ENCODE measurements around the gene PLCH1.

Gene PLCH1

GRCh38 chr3:155604126-155604525 is 140.7 kb downstream of the PLCH1 start:
- FAIRE-seq, result peak; percentile 4

GRCh38 chr3:155603302-155603701 is 141.6 kb downstream of the PLCH1 start:
- no peak for FAIRE-seq

- no peak for FAIRE-seq
Measured at GRCh38 chr3:155602307-155602706, 142.6 kb downstream of the PLCH1 start.

GRCh38 chr3:155598671-155599070 is 146.2 kb downstream of the PLCH1 start:
- no peak for FAIRE-seq

GRCh38 chr3:155596615-155597014 is 148.3 kb downstream of the PLCH1 start:
- no peak for FAIRE-seq

- no peak for FAIRE-seq
Measured at GRCh38 chr3:155595371-155595770, 149.5 kb downstream of the PLCH1 start.

- FAIRE-seq, result no peak
Measured at GRCh38 chr3:155594526-155595187, 150.2 kb downstream of the PLCH1 start.

GRCh38 chr3:155587581-155587980 is 157.3 kb downstream of the PLCH1 start:
- no peak for FAIRE-seq

GRCh38 chr3:155585384-155585783 is 159.5 kb downstream of the PLCH1 start:
- no peak for FAIRE-seq

GRCh38 chr3:155581579-155581978 is 163.3 kb downstream of the PLCH1 start:
- FAIRE-seq, result no peak

GRCh38 chr3:155572085-155572484 is 172.8 kb downstream of the PLCH1 start:
- no peak for FAIRE-seq

- FAIRE-seq, result no peak
Measured at GRCh38 chr3:155568295-155568694, 176.6 kb downstream of the PLCH1 start.

- no peak for FAIRE-seq
Measured at GRCh38 chr3:155560594-155560993, 184.3 kb downstream of the PLCH1 start.

- FAIRE-seq, result no peak
Measured at GRCh38 chr3:155560135-155560534, 184.7 kb downstream of the PLCH1 start.

- FAIRE-seq, result no peak
Measured at GRCh38 chr3:155556531-155556930, 188.3 kb downstream of the PLCH1 start.

GRCh38 chr3:155555479-155556060 is 189.3 kb downstream of the PLCH1 start:
- no peak for FAIRE-seq

- no peak for FAIRE-seq
Measured at GRCh38 chr3:155554777-155555451, 190.0 kb downstream of the PLCH1 start.

GRCh38 chr3:155553780-155554179 is 191.1 kb downstream of the PLCH1 start:
- FAIRE-seq, result no peak

- no peak for FAIRE-seq
Measured at GRCh38 chr3:155553326-155553725, 191.5 kb downstream of the PLCH1 start.

- no peak for FAIRE-seq
Measured at GRCh38 chr3:155550391-155550790, 194.5 kb downstream of the PLCH1 start.

- no peak for FAIRE-seq
Measured at GRCh38 chr3:155549087-155549486, 195.8 kb downstream of the PLCH1 start.

GRCh38 chr3:155548195-155548594 is 196.7 kb downstream of the PLCH1 start:
- no peak for FAIRE-seq

- no peak for FAIRE-seq
Measured at GRCh38 chr3:155535098-155535497, 209.8 kb downstream of the PLCH1 start.

GRCh38 chr3:155528579-155528978 is 216.3 kb downstream of the PLCH1 start:
- FAIRE-seq, result no peak
